GM19193 (cell line): Measurements from ENCODE around the gene LY9.

Experiments
- POLR2A ChIP-seq: IDR thresholded peaks from 4 replicates; pipeline ENCODE4 v1.6.1; 2011; ENCODE audit not compliant: insufficient read depth, insufficient read length; ENCODE audit errors: extremely low read depth

Gene LY9

DNA sequence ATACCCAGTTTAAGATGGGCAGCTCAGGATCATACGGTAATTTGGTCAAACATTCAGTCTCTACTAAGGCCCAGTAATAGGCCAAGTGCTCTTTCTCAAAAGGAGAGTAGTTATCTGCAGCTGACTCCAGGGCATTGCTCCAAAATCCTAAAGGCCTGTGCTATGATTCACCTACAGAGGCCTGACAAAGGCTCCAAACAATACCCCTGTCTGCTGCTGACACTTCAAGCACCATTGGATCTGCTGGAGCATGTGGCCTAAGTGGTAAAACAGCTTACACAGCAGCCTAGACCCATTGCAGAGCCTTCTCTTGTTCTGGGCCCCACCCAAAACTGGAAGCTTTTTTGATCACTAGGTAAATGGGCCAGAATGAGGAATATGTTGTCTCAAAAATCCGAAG is 34.1 kb upstream of the LY9 start:
- no peak for TF ChIP-seq POLR2A

GRCh38 chr1:160763993-160764392 is 32.0 kb upstream of the LY9 start:
- no peak for TF ChIP-seq POLR2A

- TF ChIP-seq POLR2A = peak; percentile 61
These were observed 28.3 kb upstream of the LY9 start for GRCh38 chr1:160767395-160768294.

GRCh38 chr1:160768295-160768657 is 27.7 kb upstream of the LY9 start:
- TF ChIP-seq POLR2A = no peak

- no peak for TF ChIP-seq POLR2A
These were observed 23.6 kb upstream of the LY9 start for GRCh38 chr1:160772331-160772730.

- TF ChIP-seq POLR2A = no peak
These were observed 22.9 kb upstream of the LY9 start for GRCh38 chr1:160773093-160773492.

- TF ChIP-seq POLR2A = no peak
These were observed 20.9 kb upstream of the LY9 start for GRCh38 chr1:160774886-160775719.

- no peak for TF ChIP-seq POLR2A
These were observed 19.8 kb upstream of the LY9 start for GRCh38 chr1:160776178-160776577.

DNA sequence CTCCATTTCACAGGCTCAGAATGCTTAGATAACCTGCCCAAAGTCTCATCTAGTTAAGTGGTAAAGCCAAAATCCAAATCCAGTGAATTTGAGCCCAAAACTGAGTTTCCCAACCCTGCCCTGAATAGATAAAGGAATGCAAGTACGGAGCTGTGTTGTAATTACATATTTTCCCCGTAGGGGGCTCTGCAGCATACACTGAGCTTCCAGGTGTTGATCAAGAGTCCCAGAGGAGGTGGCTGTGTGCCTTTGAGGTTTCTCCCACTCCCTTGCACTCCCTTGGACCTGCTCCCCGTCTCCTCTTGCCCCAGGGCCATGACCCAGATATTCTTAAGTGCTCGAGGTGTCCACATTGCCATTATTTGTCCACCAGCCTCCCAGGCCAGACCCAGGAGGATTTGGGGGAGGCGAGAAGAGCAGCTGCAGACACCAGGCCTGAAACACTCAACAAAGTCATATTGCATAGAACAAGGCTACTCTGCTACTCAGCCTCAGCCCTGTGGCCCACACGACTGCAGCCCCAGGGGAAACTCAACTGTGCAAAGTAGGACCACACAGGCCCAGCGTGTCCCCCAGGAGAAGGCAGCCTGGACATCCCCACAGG is 18.4 kb upstream of the LY9 start:
- TF ChIP-seq POLR2A = no peak

DNA sequence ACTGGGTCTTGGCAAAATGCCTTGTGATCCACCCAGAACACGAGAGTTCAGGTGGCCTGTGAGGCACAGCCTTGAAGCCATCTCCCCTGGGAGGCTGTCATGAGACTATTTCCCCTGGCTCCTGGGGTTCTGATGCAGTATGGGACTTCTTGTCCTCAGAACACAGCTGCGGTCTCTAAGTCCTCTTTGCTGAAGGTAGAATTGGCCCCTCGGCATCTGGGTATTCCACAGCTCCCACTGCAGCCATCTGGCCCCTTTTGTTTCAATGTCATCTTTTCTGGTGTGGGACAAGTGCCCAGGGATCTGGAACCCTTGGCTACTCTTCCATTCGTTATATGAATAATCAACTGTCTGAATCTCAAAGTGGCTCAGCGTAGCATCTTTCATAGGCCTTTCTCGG is 17.0 kb upstream of the LY9 start:
- TF ChIP-seq POLR2A = no peak

DNA sequence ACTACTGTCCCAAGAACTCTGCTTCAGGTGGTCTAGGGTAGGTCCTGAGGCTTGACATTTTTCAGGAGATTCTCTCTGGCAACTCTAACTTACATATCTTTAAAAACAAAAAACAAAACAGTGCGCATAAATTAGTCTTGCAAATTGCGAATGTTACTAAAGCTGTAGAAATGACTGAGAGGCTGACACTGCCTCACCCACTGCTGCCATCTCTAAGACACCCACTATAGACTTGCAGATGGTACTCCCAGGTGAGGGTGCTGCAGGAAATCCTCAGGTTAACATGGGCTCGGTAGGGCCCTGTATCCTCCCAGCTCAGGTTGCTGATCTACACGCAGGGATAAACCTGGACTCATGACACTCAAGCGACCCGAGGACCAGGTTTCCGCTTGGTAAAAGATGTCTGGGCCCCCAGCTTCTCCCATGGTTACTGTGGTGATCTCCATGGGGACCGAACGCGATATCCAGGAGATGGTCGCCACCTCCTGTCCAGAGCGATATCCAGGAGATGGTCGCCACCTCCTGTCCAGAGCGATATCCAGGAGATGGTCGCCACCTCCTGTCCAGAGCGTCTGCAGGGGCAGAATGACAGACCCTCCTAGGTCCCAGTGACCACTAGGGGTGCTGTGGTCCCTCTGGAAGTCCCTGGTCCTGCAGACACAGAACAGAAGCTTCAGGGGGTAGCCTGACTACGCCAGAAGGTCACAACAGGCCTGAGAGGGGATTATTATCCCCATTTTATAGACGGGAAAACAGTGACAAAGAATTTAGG is 16.2 kb upstream of the LY9 start:
- no peak for TF ChIP-seq POLR2A

GRCh38 chr1:160780398-160780755 is 15.6 kb upstream of the LY9 start:
- no peak for TF ChIP-seq POLR2A

- no peak for TF ChIP-seq POLR2A
These were observed 14.7 kb upstream of the LY9 start for GRCh38 chr1:160781186-160781766.

DNA sequence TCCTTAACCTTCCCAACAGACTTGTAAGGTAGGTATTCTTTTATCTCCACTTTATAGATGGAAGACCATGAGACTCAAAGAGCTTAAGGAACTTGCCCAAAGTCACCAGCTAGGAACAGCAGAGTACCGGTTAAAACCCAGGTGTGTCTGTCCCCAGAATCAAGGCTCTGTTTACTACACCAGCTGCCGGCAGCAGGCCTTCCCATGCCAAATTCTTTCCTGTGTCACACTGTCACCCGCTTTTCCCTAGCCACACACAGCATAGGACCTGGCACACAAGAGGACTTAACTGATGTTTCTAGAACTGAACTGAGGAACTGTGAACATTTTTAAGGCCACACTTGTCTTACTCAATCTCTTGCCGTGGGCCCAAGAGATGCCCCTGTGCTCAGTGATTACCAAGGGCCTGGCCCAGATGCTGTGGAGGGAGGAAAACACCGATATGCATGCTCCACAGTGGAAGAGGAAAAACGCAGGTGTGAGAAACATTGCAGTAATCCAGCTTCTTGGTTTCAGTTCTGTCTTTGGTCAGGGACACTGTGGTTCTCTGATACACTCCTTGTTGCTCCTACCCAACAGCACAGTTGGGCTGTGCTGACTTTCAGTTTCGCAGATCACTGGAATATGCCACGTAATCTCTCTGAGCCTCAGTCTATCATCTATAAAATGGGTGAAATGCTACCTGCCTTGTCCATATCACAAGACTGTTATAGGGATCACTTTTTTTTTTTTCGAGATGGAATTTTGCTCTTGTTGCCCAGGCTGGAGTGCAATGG is 13.9 kb upstream of the LY9 start:
- TF ChIP-seq POLR2A = peak; percentile 24
